Adipose tissue (tissue), 3 donors: ENCODE measurements around the gene GNB3. TPM values are rescaled to one million over a fixed set of nuclear protein-coding genes. Genes with fewer than 3 reads are reported as not detected.
A peak's percentile ranks its signal among the peaks of the same experiment; 100 is the strongest.
"Not testable (repeated sequence)": the region's sequence is repeated elsewhere in the genome, so short reads cannot be mapped to it uniquely, and the experiment has no call there.

ENCODE experiments used
- H3K27ac ChIP-seq: one replicate; pipeline ENCODE4 v1.5.1; 2013; ENCODE audit warnings: low read depth, low read length
- WGBS, 3 donors: extraction: QIAGEN DNeasy Blood & Tissue Kit; methylation state at CpG; one replicate each; pipeline ENCODE4 v1.1.7; 2013; 5-methylcytosine and 5-hydroxymethylcytosine counted together
- polyA plus RNA-seq, 3 donors: library from polyadenylated mRNA; stranded (reverse); fragments of 200-250 nt; gene quantifications; one replicate each; pipeline ENCODE4 v1.2.3, GENCODE V29; 2013
- donor health status: healthy with polysubstance abuse.
- donor health status: Bipolar disorder and iron deficiency.
- donor health status: healthy.

GNB3 gene
- polyA plus RNA-seq, 3 donors = 0.86 to 1.7 (median 0.89) TPM

DNA sequence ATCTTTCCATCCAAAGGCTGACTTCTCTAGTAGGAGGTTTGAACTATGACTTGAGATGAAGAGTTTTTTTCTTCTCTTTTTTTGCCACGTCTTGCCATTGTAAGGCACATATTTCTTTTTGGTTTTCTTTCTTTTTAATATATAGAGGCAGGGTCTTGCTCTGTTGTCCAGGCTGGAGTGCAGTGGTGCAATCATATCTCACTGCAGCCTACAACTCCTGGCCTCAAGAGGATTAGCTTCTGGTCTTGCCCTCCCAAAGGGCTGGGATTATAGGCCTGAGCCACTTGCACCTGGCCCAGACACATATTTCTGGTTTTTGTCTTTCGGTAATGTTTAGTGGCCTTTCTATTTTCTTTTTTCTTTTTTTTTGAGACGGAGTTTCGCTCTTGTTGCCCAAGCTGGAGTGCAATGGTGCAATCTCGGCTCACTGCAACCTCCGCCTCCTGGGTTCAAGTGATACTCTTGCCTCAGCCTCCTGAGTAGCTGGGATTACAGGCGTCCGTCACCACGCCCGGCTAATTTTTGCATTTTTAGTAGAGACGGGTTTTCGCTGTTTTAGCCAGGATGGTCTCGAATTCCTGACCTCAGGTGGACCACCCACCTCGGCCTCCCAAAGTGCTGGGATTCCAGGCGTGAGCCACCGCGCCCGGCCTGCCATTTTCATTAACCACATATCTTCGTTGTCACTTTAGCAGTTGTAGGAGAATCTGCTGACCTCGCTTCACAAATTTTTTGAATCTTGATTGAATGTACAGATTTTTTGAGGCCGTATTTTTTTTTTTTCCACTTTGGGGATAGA lies 49.2 kb downstream of the GNB3 start:
- H3K27ac ChIP-seq = not testable (repeated sequence)
- 84 to 94% (median 88%) methylated on average over 21 of the region's 21 CpGs for WGBS, 3 donors

DNA sequence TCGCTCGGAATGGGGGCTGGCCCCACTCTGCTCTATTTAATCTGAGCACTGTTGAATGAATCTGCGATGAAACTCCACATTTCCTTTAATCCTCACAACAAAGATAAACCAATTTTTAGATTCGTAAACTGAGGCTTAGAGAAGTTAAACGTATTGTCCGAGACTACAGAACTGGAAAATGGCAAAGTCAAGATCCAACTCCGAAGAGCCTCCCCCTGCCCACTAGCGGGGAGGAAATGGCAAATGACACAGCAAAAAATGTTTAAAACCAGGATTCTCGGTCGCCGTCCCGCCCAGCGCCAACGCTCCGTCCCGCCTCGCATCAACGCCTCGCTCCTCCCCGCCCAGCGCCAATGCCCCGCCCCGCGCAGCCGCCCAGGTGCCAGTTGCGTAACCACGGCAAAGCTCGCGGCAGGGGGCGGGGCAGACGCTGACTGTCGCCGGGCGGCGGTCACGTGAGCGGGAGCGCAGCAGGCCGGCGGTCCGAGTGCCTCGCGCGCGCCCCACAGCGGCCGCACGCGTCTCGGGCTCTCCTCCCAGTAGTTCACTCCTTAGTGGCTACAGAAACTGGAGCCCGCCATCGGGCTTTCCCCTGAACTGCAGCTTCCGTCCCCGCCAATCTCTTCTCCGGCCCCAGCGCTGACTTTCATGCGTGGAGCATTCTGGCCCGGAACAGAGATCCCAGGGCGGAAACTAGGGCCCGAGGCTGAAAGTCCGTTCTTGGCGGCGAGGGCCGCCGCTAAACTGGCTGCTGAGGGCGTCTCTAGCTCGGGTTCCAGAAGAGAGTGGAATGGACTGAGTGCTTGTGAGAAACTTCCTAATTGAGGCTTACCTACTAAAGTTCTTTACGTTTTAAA lies 50.3 kb downstream of the GNB3 start:
- peak overlapping the region; percentile 32 for H3K27ac ChIP-seq
- 1 to 2% (median 2%) methylated on average over 64 to 68 of the region's 68 CpGs for WGBS, 3 donors

DNA sequence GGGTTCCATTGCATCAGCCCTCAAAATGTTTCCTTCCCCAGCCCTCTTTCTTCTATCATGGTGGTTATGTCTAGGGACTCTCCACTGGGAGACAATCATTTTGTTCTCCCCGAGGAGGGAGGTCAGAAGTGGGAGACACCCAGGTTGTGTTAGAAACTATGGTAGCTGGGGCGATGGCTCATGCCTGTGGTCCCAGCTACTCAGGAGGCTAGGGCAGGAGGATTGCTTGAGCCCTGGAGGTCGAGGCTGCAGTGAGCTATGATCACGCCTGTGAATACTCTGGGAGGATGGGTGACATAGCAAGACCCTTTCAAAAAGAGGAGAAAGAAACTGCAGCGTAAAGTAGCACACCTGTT lies 50.9 kb downstream of the GNB3 start:
- WGBS, 3 donors = 79 to 87% (median 84%) methylated on average over 5 of the region's 5 CpGs

DNA sequence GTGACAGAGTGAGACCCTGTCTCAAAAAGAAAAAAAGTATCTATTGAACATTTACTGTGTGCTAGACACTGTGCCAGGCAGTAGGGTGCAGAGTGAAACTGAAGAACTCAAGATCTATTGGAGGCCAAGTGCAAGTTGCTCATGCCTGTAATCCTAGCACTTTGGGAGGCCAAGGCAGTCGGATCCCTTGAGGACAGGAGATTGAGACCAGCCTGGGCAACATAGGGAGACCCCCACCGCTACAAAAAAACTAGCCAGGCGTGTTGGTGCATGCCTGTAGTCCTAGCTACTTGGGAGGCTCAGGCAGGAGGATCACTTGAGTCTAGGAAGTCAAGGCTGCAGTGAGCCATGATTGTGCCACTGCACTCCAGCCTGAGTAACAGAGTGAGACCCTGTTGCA lies 52.0 kb downstream of the GNB3 start:
- WGBS, 3 donors = 89 to 98% (median 96%) methylated on average over 3 of the region's 3 CpGs
- not testable (repeated sequence) for H3K27ac ChIP-seq

More for the DNA sequence above, 50.9 kb downstream of the GNB3 start:
- H3K27ac ChIP-seq = no peak overlapping the region

DNA sequence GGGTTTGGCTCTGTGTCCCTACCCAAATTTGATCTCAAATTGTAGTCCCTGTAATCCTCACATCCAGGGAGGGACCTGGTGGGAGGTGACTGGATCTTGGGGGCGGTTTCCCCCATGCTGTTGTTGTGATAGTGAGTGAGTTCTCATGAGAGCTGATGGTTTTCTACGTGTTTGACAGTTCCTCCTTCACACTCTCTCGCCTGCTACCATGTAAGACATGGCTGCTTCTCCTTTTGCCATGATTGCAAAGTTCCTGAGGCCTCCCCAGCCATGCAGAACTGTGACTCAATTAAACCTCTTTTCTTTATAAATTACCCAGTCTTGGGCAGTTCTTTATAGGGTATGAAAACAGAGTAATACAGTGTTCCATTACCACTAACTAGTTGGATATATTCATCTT lies 53.6 kb downstream of the GNB3 start:
- 64 to 94% (median 80%) methylated on average over 3 of the region's 3 CpGs for WGBS, 3 donors
- H3K27ac ChIP-seq = no peak overlapping the region

Other genes starting within 250 kb of the GNB3 start
- 100 to 1,000 TPM in 1 of 3 donors, 10 to 100 TPM in 2; 77.3 to 133 (median 92.3) TPM for gene CHD4, start 233.5 kb upstream of the GNB3 start, polyA plus RNA-seq
- 1 to 10 TPM in 1 of 3 donors, under 1 TPM in 2; 0.11 to 1.0 (median 0.35) TPM for gene LPAR5, start 205.0 kb upstream of the GNB3 start, polyA plus RNA-seq
- gene ACRBP, start 193.5 kb upstream of the GNB3 start, polyA plus RNA-seq = 1 to 10 TPM in 1 of 3 donors, under 1 TPM in 1, not detected in 1; 0.74 to 1.6 TPM
- gene ING4, start 177.8 kb upstream of the GNB3 start, polyA plus RNA-seq = 10 to 100 TPM; 23.2 to 28.7 (median 25.2) TPM
- 10 to 100 TPM; 25.2 to 35.8 (median 25.7) TPM for gene ZNF384, start 151.6 kb upstream of the GNB3 start, polyA plus RNA-seq
- under 1 TPM in 2 of 3 donors, not detected in 1; 0.09 to 0.49 TPM for gene PIANP, start 140.1 kb upstream of the GNB3 start, polyA plus RNA-seq
- 10 to 100 TPM; 33.5 to 71.9 (median 66.1) TPM for gene COPS7A, start 116.9 kb upstream of the GNB3 start, polyA plus RNA-seq
- gene MLF2, start 87.8 kb upstream of the GNB3 start, polyA plus RNA-seq = 100 to 1,000 TPM in 2 of 3 donors, 10 to 100 TPM in 1; 78.2 to 196 (median 188) TPM
- gene PTMS, start 74.6 kb upstream of the GNB3 start, polyA plus RNA-seq = 100 to 1,000 TPM in 2 of 3 donors, 10 to 100 TPM in 1; 71.7 to 632 (median 263) TPM
- gene LAG3, start 68.4 kb upstream of the GNB3 start, polyA plus RNA-seq = 1 to 10 TPM in 2 of 3 donors, under 1 TPM in 1; 0.08 to 3.0 (median 1.0) TPM
- gene CD4, start 51.4 kb upstream of the GNB3 start, polyA plus RNA-seq = 10 to 100 TPM in 1 of 3 donors, 1 to 10 TPM in 2; 3.7 to 11.2 (median 7.6) TPM
- 1 to 10 TPM; 2.0 to 5.1 (median 5.1) TPM for gene GPR162, start 19.1 kb upstream of the GNB3 start, polyA plus RNA-seq
- 1 to 10 TPM; 5.4 to 9.0 (median 7.4) TPM for gene P3H3, start 12.5 kb upstream of the GNB3 start, polyA plus RNA-seq
- gene CDCA3, start 10.4 kb downstream of the GNB3 start, polyA plus RNA-seq = 1 to 10 TPM in 1 of 3 donors, under 1 TPM in 2; 0.52 to 1.1 (median 0.64) TPM
- 10 to 100 TPM; 14.7 to 32.5 (median 28.5) TPM for gene USP5, start 11.2 kb downstream of the GNB3 start, polyA plus RNA-seq
- 100 to 1,000 TPM; 244 to 500 (median 371) TPM for gene TPI1, start 26.6 kb downstream of the GNB3 start, polyA plus RNA-seq
- 1 to 10 TPM; 5.4 to 6.2 (median 5.6) TPM for gene SPSB2, start 32.4 kb downstream of the GNB3 start, polyA plus RNA-seq
- gene LRRC23, start 63.9 kb downstream of the GNB3 start, polyA plus RNA-seq = 10 to 100 TPM in 1 of 3 donors, 1 to 10 TPM in 2; 3.0 to 11.7 (median 4.8) TPM
- gene ENO2, start 73.7 kb downstream of the GNB3 start, polyA plus RNA-seq = 10 to 100 TPM in 1 of 3 donors, 1 to 10 TPM in 2; 2.6 to 11.9 (median 4.1) TPM
- gene ATN1, start 87.0 kb downstream of the GNB3 start, polyA plus RNA-seq = 100 to 1,000 TPM in 2 of 3 donors, 10 to 100 TPM in 1; 38.1 to 127 (median 119) TPM
- not detected for gene RNU7-1, start 102.9 kb downstream of the GNB3 start, polyA plus RNA-seq
- gene C12orf57, start 103.1 kb downstream of the GNB3 start, polyA plus RNA-seq = 100 to 1,000 TPM; 326 to 584 (median 368) TPM
- 10 to 100 TPM; 18.8 to 44.0 (median 24.2) TPM for gene PTPN6, start 110.4 kb downstream of the GNB3 start, polyA plus RNA-seq
- 100 to 1,000 TPM; 147 to 221 (median 166) TPM for gene PHB2, start 129.7 kb downstream of the GNB3 start, polyA plus RNA-seq
- gene EMG1, start 130.0 kb downstream of the GNB3 start, polyA plus RNA-seq = 10 to 100 TPM; 11.2 to 26.6 (median 22.9) TPM
- gene LPCAT3, start 177.6 kb downstream of the GNB3 start, polyA plus RNA-seq = 10 to 100 TPM; 27.1 to 77.9 (median 43.0) TPM
- gene C1S, start 219.8 kb downstream of the GNB3 start, polyA plus RNA-seq = 100 to 1,000 TPM in 2 of 3 donors, 10 to 100 TPM in 1; 64.1 to 490 (median 315) TPM